BJ (cell line): ENCODE measurements around the gene LDLR. TPM values are rescaled to one million over a fixed set of nuclear protein-coding genes. Genes with fewer than 3 reads are reported as not detected.
"Not testable (repeated sequence)": the region's sequence is repeated elsewhere in the genome, so short reads cannot be mapped to it uniquely, and the experiment has no call there.

Experiments used
- CTCF ChIA-PET: fragments of 350-600 bp; formaldehyde crosslinking; extraction: SDS; loops from one replicate; lab custom pipeline; 2021; ENCODE audit warnings: antibody characterized with exemption, inconsistent platforms; lab: Yijun Ruan, JAX
- POLR2A ChIA-PET: fragments of 300-600 bp; sonication (Branson Sonifier 250); formaldehyde crosslinking; extraction: SDS; loops from one replicate; lab custom pipeline; 2021; ENCODE audit warnings: antibody characterized with exemption; lab: Charles Lee
- DNase-seq: peaks from one replicate; pipeline ENCODE4 v3.0.0-alpha.2; 2011; ENCODE audit warnings: low read depth
- H3K27me3 ChIP-seq: 2 replicates; pipeline ENCODE4 v1.6.0; 2011; ENCODE audit warnings: low read length; ENCODE audit not compliant: control insufficient read depth, insufficient read depth
- H3K36me3 ChIP-seq: 2 replicates; pipeline ENCODE4 v1.5.1; 2011; ENCODE audit warnings: low read length; ENCODE audit not compliant: control insufficient read depth, insufficient read depth
- H3K4me3 ChIP-seq: 2 replicates; pipeline ENCODE4 v1.5.1; 2011; ENCODE audit warnings: low read depth, mild to moderate bottlenecking, control low read depth, low read length
- polyA plus RNA-seq: library from polyadenylated mRNA; depleted of rRNA; stranded (reverse); fragments of >200 nt; gene quantifications from 2 replicates; pipeline ENCODE4 v1.2.3, GENCODE V29; 2011; rRNA removed
- TF ChIP-seq, protein P1 (sequence below): IDR thresholded peaks from 2 replicates; pipeline ENCODE4 v1.5.1; 2011; ENCODE audit warnings: low read depth, mild to moderate bottlenecking, control low read depth, inconsistent platforms, low read length, moderate library complexity; ENCODE audit not compliant: insufficient read depth

Gene LDLR
- polyA plus RNA-seq, 1 experiment: 60.0 TPM

DNA sequence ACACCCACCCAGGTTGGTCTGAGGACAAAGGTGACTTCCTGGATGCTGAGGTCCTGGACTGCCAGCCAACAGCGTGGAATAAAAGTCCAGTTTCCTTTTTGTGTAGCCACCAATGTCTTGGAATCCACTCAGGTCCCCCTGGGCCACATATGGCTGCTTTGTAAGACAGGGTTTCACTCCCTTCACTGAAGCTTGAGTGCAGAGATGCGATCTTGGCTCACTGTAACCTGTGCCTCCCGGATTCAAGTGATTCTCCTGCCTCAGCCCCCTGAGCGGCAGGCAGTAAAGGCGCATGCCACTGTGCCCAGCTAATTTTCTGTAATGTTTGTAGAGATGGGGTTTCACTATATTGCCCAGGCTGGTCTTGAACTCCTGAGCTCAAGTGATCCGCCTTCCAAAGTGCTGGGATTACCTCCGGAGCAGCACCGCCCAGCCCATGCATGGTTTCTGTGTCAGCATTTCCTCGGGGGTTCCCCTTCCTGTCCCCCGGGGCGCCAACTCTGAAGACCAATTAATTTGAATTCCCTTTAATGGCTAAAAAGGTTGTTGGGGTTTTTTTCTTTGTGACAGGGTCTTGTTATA lies 90.5 kb downstream of the LDLR start:
- TF ChIP-seq, protein P1, sequence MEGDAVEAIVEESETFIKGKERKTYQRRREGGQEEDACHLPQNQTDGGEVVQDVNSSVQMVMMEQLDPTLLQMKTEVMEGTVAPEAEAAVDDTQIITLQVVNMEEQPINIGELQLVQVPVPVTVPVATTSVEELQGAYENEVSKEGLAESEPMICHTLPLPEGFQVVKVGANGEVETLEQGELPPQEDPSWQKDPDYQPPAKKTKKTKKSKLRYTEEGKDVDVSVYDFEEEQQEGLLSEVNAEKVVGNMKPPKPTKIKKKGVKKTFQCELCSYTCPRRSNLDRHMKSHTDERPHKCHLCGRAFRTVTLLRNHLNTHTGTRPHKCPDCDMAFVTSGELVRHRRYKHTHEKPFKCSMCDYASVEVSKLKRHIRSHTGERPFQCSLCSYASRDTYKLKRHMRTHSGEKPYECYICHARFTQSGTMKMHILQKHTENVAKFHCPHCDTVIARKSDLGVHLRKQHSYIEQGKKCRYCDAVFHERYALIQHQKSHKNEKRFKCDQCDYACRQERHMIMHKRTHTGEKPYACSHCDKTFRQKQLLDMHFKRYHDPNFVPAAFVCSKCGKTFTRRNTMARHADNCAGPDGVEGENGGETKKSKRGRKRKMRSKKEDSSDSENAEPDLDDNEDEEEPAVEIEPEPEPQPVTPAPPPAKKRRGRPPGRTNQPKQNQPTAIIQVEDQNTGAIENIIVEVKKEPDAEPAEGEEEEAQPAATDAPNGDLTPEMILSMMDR: no peak
- no peaks in the 10 kb centered on the region for H3K27me3 ChIP-seq
- no peak overlapping the region for H3K4me3 ChIP-seq
- CTCF ChIA-PET: interaction anchor here (1.0 kb wide), 1 partner anchor 41 kb away, joined by 4 read pairs; no protein-coding TSS in a partner anchor
- no peak for DNase-seq
- POLR2A ChIA-PET: no interaction called here
- peaks cover 39% of the 10 kb centered on the region for H3K36me3 ChIP-seq

- Histone ChIP-seq H3K36me3 (peaks cover 39% of the 10 kb centered on the region), H3K27me3 (no peaks in the 10 kb centered on the region), H3K4me3 (no peak overlapping the region)
- TF ChIP-seq, protein P1: no peak
- no peak for DNase-seq
- ChIA-PET CTCF (interaction anchor here (1.0 kb wide), 1 partner anchor 41 kb away, joined by 4 read pairs; no protein-coding TSS in a partner anchor), POLR2A (no interaction called here)
Measured at GRCh38 chr19:11180346-11180745, 91.1 kb downstream of the LDLR start.

DNA sequence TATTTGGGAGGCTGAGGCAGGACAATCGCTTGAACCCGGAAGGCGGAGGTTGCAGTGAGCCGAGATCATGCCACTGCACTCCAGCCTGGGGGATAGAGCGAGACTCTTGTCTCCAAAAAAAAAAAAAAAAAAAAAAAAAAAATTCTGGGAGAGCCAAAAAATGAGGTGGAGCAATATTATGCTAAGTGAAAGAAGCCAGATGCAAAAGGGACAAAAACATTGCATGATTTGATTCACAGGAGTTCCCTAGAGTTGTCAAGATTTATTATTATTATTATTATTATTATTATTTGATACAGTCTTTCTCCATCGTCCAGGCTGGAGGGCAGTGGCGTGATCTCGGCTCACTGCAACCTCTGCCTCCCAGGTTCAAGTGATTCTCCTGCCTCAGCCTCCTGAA lies 91.7 kb downstream of the LDLR start:
- H3K4me3 ChIP-seq, DNase-seq, POLR2A ChIA-PET, H3K27me3 ChIP-seq: not testable (repeated sequence)
- peaks cover 38% of the 10 kb centered on the region for H3K36me3 ChIP-seq
- CTCF ChIA-PET: interaction anchor here (1.0 kb wide), 1 partner anchor 42 kb away, joined by 4 read pairs; no protein-coding TSS in a partner anchor

DNA sequence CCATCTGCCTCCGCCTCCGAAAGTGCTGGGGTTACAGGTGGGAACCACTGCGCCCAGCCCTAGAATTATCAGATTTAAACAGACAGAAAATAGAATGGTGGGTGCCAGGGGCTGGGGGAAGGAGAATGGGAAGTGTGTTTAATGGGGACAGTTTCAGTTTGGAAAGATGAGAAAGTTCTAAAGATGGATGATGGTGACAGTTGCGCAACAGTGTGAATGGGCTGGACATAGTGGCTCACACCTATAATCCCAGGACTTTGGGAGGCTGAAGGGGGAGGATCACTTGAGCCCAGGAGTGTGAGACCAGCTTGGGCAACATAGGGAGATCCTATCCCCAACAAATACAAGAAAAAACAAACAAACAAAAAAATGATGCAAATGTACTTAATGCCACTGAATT lies 92.2 kb downstream of the LDLR start:
- H3K36me3 ChIP-seq: peaks cover 32% of the 10 kb centered on the region
- CTCF ChIA-PET: no interaction called here
- no peak for DNase-seq
- no peak overlapping the region for H3K4me3 ChIP-seq
- TF ChIP-seq, protein P1: no peak
- no peaks in the 10 kb centered on the region for H3K27me3 ChIP-seq
- POLR2A ChIA-PET: no interaction called here

Other genes with a start within 250 kb of the LDLR start
- 0.20 and 0.26 TPM in 2 replicates for gene C19orf38, start 241.0 kb upstream of the LDLR start, polyA plus RNA-seq
- 17.9 and 33.7 TPM in 2 replicates for gene CARM1, start 217.9 kb upstream of the LDLR start, polyA plus RNA-seq
- gene YIPF2, start 160.8 kb upstream of the LDLR start, polyA plus RNA-seq: 79.3 and 138 TPM in 2 replicates
- gene TIMM29, start 160.7 kb upstream of the LDLR start, polyA plus RNA-seq: 6.7 and 9.1 TPM in 2 replicates
- 25.2 and 46.3 TPM in 2 replicates for gene SMARCA4, start 128.4 kb upstream of the LDLR start, polyA plus RNA-seq
- 17.9 and 18.9 TPM in 2 replicates for gene SPC24, start 66.3 kb downstream of the LDLR start, polyA plus RNA-seq
- 113 and 176 TPM in 2 replicates for gene KANK2, start 108.1 kb downstream of the LDLR start, polyA plus RNA-seq
- gene ANGPTL8, start 150.2 kb downstream of the LDLR start, polyA plus RNA-seq: not detected in 2 replicates
- gene DOCK6, start 173.1 kb downstream of the LDLR start, polyA plus RNA-seq: 9.1 and 15.2 TPM in 2 replicates
- not detected in 2 replicates for gene TSPAN16, start 206.7 kb downstream of the LDLR start, polyA plus RNA-seq